Neural progenitor cell (in vitro differentiated cells): ENCODE measurements around the gene PLEKHB2. TPM values are rescaled to one million over a fixed set of nuclear protein-coding genes. Genes with fewer than 3 reads are reported as not detected.
"Not testable (repeated sequence)": the region's sequence is repeated elsewhere in the genome, so short reads cannot be mapped to it uniquely, and the experiment has no call there.

ENCODE experiments used
- DNase-seq: peaks from one replicate; pipeline ENCODE4 v3.0.0-alpha.2; 2016; ENCODE audit warnings: low spot score
- H2AFZ ChIP-seq: fragments of 200-600 bp; sonication (generic); replicated peaks from 2 replicates; pipeline ENCODE4 v1.6.1; 2016; ENCODE audit warnings: antibody characterized with exemption
- H3F3A ChIP-seq: fragments of 200-600 bp; sonication (generic); 2 replicates; pipeline ENCODE4 v1.6.1; 2016; ENCODE audit warnings: antibody characterized with exemption, low read depth
- H3K27ac ChIP-seq: fragments of 200-600 bp; sonication (generic); 2 replicates; pipeline ENCODE4 v1.5.1; 2016; ENCODE audit warnings: mild to moderate bottlenecking
- H3K27me3 ChIP-seq: fragments of 200-600 bp; sonication (generic); 2 replicates; pipeline ENCODE4 v1.6.1; 2016; ENCODE audit warnings: mild to moderate bottlenecking, moderate library complexity
- H3K36me3 ChIP-seq: fragments of 200-600 bp; sonication (generic); 2 replicates; pipeline ENCODE4 v1.5.1; 2016
- H3K4me1 ChIP-seq: fragments of 200-600 bp; sonication (generic); 2 replicates; pipeline ENCODE4 v1.6.1; 2016; ENCODE audit warnings: mixed run types
- H3K4me2 ChIP-seq: fragments of 200-600 bp; sonication (generic); 2 replicates; pipeline ENCODE4 v1.6.1; 2016
- H3K4me3 ChIP-seq: fragments of 200-600 bp; sonication (generic); 2 replicates; pipeline ENCODE4 v1.5.1; 2016
- H3K79me2 ChIP-seq: fragments of 200-600 bp; sonication (generic); 2 replicates; pipeline ENCODE4 v1.6.1; 2016; ENCODE audit warnings: low read depth
- H3K9ac ChIP-seq: fragments of 200-600 bp; sonication (generic); 2 replicates; pipeline ENCODE4 v1.6.1; 2016
- H3K9me3 ChIP-seq: fragments of 200-600 bp; sonication (generic); 2 replicates; pipeline ENCODE4 v1.5.1; 2016; ENCODE audit warnings: low read depth
- H4K20me1 ChIP-seq: fragments of 200-600 bp; sonication (generic); 2 replicates; pipeline ENCODE4 v1.6.1; 2016; ENCODE audit warnings: low read depth
- H3K27ac Mint-ChIP-seq: 3 replicates; pipeline ENCODE4 v1.8.0; 2021; ENCODE audit warnings: mixed read lengths
- H3K27me3 Mint-ChIP-seq: 2 replicates; pipeline ENCODE4 v1.8.0; 2022; ENCODE audit warnings: low read depth, mild to moderate bottlenecking, inconsistent platforms, moderate library complexity, mixed read lengths; ENCODE audit not compliant: insufficient read depth
- H3K36me3 Mint-ChIP-seq: 3 replicates; pipeline ENCODE4 v1.8.0; 2021; ENCODE audit warnings: mixed read lengths
- H3K4me1 Mint-ChIP-seq: 3 replicates; pipeline ENCODE4 v1.8.0; 2021; ENCODE audit warnings: mixed read lengths
- H3K4me3 Mint-ChIP-seq: 3 replicates; pipeline ENCODE4 v1.8.0; 2021; ENCODE audit warnings: mild to moderate bottlenecking, moderate library complexity, mixed read lengths
- H3K9me3 Mint-ChIP-seq: 3 replicates; pipeline ENCODE4 v1.8.0; 2020; ENCODE audit warnings: mixed read lengths
- EZH2 ChIP-seq: fragments of 200-600 bp; sonication (generic); IDR thresholded peaks from 2 replicates; pipeline ENCODE4 v1.6.1; 2017; ENCODE audit warnings: antibody characterized with exemption, mild to moderate bottlenecking, moderate library complexity
- EZH2phosphoT487 ChIP-seq: fragments of 200-600 bp; sonication (generic); IDR thresholded peaks from 2 replicates; pipeline ENCODE4 v1.6.1; 2017; ENCODE audit warnings: antibody characterized with exemption
- total RNA-seq: library from RNA; depleted of rRNA; stranded (reverse); fragments of >200 nt; gene quantifications from 2 replicates; pipeline ENCODE4 v1.2.3, GENCODE V29; 2015; ENCODE audit warnings: low replicate concordance
- TF ChIP-seq, protein P1 (sequence below): fragments of 200-600 bp; sonication (generic); IDR thresholded peaks from 2 replicates; pipeline ENCODE4 v1.5.1; 2017; ENCODE audit warnings: antibody characterized with exemption, mild to moderate bottlenecking

PLEKHB2 gene
- total RNA-seq, 1 donor from 2014 or later, result 57.4 TPM

DNA sequence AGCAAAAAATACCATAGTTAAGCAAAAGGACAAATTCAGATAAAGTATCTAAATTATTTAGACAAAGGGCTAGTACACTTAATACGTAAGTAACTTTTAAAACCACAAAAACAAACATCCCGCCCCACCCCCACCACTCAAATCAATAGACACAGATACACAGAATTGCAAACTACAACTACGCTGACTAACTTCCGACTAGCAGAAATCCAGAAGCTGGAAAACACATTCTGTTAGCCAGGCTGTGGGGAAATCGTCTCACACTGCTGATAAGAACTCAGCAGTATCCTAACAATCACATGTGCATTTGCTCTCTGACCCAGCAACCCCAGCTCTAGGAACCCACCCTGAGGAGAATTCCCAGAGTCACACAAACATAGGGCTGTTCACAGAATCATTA, 28.4 kb upstream of the PLEKHB2 start:
- Histone ChIP-seq H2AFZ (no peak overlapping the region), H4K20me1 (peaks cover 78% of the 10 kb centered on the region), H3K79me2 (peaks cover 94% of the 10 kb centered on the region), H3K4me2 (no peak overlapping the region), H3F3A (no peaks in the 10 kb centered on the region), H3K27me3 (no peaks in the 10 kb centered on the region), H3K9ac (no peak overlapping the region), H3K36me3 (peaks cover 3% of the 10 kb centered on the region), H3K4me1 (no peaks in the 10 kb centered on the region), H3K4me3 (no peak overlapping the region), H3K27ac (no peak overlapping the region), H3K9me3 (no peaks in the 10 kb centered on the region)
- no peak overlapping the region for H3K27ac Mint-ChIP-seq
- no peak overlapping the region for H3K4me3 Mint-ChIP-seq
- H3K9me3 Mint-ChIP-seq, result no peaks in the 10 kb centered on the region
- H3K4me1 Mint-ChIP-seq, result peaks cover 3% of the 10 kb centered on the region
- peaks cover 2% of the 10 kb centered on the region for H3K27me3 Mint-ChIP-seq
- no peak for TF ChIP-seq EZH2phosphoT487
- TF ChIP-seq, protein P1, sequence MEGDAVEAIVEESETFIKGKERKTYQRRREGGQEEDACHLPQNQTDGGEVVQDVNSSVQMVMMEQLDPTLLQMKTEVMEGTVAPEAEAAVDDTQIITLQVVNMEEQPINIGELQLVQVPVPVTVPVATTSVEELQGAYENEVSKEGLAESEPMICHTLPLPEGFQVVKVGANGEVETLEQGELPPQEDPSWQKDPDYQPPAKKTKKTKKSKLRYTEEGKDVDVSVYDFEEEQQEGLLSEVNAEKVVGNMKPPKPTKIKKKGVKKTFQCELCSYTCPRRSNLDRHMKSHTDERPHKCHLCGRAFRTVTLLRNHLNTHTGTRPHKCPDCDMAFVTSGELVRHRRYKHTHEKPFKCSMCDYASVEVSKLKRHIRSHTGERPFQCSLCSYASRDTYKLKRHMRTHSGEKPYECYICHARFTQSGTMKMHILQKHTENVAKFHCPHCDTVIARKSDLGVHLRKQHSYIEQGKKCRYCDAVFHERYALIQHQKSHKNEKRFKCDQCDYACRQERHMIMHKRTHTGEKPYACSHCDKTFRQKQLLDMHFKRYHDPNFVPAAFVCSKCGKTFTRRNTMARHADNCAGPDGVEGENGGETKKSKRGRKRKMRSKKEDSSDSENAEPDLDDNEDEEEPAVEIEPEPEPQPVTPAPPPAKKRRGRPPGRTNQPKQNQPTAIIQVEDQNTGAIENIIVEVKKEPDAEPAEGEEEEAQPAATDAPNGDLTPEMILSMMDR, result no peak
- TF ChIP-seq EZH2, result no peak
- peaks cover 48% of the 10 kb centered on the region for H3K36me3 Mint-ChIP-seq
- DNase-seq, result no peak

DNA sequence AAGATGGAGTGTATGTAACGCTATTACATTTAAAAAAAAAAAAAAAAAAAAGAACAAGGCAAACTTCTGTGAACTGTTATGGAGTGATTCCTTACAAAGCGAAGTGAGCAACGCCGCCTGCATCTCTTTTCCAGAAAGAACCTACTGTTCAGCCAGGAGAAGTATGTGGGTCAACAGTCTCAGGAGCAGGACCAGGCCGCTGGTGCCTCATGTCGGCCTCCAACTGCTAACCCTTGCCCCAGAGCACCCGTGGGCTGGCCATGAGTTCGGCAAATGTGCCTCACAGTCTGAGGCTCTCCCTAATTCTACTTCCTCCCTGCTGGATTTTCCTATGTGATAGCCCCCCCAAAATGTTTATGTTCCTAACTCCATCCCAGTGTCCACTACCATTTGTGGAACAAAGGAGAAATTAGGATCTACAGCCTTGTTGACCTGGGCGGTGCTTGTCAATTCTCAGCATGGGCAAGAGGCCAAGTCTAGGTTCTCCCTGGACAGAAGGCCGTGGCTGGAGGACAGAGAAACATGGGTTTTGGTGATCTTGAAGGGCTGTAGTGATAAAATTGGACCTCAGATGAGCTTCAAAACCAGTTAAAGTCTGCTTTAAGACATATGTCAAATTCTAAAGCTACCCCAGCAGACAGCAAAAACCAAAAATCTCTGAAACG, 27.8 kb upstream of the PLEKHB2 start:
- H3K27me3 Mint-ChIP-seq, result peaks cover 2% of the 10 kb centered on the region
- H3K4me1 Mint-ChIP-seq, result peaks cover 3% of the 10 kb centered on the region
- Histone ChIP-seq H3K4me2 (no peak overlapping the region), H3K9me3 (no peaks in the 10 kb centered on the region), H3K27me3 (no peaks in the 10 kb centered on the region), H3K79me2 (peaks cover 99% of the 10 kb centered on the region), H3K27ac (no peak overlapping the region), H3K9ac (no peak overlapping the region), H4K20me1 (peaks cover 81% of the 10 kb centered on the region), H3K4me1 (peaks cover 3% of the 10 kb centered on the region), H2AFZ (no peak overlapping the region), H3K4me3 (no peak overlapping the region), H3F3A (no peaks in the 10 kb centered on the region), H3K36me3 (peaks cover 3% of the 10 kb centered on the region)
- no peak overlapping the region for H3K27ac Mint-ChIP-seq
- no peak for DNase-seq
- TF ChIP-seq EZH2phosphoT487 (no peak), EZH2 (no peak)
- TF ChIP-seq, protein P1, result no peak
- H3K9me3 Mint-ChIP-seq, result no peaks in the 10 kb centered on the region
- no peak overlapping the region for H3K4me3 Mint-ChIP-seq
- peaks cover 48% of the 10 kb centered on the region for H3K36me3 Mint-ChIP-seq

DNA sequence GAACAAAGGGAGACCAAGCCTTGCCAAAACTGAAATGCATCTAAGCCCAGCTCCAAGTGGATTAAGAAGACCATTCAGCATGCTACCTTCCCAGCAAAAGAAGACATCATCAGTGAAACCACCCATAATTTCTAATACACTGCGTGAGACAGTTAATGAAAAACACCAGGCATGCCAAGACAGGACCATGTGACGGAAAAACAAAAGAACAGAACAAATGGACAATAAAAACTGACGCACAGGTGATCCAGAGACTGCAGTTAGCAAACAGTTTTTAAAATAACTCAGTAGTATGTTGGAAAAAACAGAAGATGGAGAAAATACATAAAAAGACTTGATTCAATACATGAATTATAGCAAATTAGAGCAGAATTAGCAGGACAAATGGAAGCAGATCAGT, 27.2 kb upstream of the PLEKHB2 start:
- no peak overlapping the region for H3K4me3 Mint-ChIP-seq
- Histone ChIP-seq H4K20me1 (peaks cover 83% of the 10 kb centered on the region), H3K36me3 (peaks cover 3% of the 10 kb centered on the region), H3K4me3 (no peak overlapping the region), H3K4me2 (no peak overlapping the region), H3K4me1 (peaks cover 8% of the 10 kb centered on the region), H3K27me3 (no peaks in the 10 kb centered on the region), H3K79me2 (peaks cover 99% of the 10 kb centered on the region), H3K27ac (no peak overlapping the region), H3K9me3 (no peaks in the 10 kb centered on the region), H2AFZ (no peak overlapping the region), H3K9ac (no peak overlapping the region), H3F3A (no peaks in the 10 kb centered on the region)
- DNase-seq, result no peak
- TF ChIP-seq EZH2phosphoT487 (no peak), EZH2 (no peak)
- TF ChIP-seq, protein P1, result no peak
- H3K36me3 Mint-ChIP-seq, result peaks cover 50% of the 10 kb centered on the region
- H3K9me3 Mint-ChIP-seq, result no peaks in the 10 kb centered on the region
- no peak overlapping the region for H3K27ac Mint-ChIP-seq
- peaks cover 2% of the 10 kb centered on the region for H3K27me3 Mint-ChIP-seq
- H3K4me1 Mint-ChIP-seq, result peaks cover 3% of the 10 kb centered on the region

DNA sequence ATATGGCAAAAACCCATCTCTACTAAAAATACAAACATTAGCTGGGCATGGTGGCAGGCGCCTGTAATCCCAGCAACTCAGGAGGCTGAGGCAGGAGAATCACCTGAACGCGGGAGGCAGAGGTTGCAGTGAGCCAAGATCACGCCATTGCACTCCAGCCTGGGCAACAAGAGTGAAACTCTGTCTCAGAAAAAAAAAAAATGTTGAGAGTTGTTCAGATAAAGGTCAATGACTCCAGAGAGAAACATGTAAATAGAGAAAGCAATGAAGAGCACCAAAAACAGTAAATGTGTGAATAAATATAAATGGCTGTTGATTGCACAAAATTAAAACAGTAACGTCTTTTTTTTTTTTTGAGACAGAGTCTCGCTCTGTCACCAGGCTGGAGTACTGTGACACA, 25.2 kb upstream of the PLEKHB2 start:
- not testable (repeated sequence) for H3K27ac ChIP-seq, H3K4me2 ChIP-seq, H3K9me3 ChIP-seq, H3K9ac ChIP-seq, H3K27ac Mint-ChIP-seq, H2AFZ ChIP-seq, H3K27me3 ChIP-seq, H3K4me3 Mint-ChIP-seq, H3K9me3 Mint-ChIP-seq, H3K27me3 Mint-ChIP-seq, H3K4me1 ChIP-seq, DNase-seq, H3F3A ChIP-seq, H3K4me3 ChIP-seq, H3K4me1 Mint-ChIP-seq
- Histone ChIP-seq H3K79me2 (peaks cover 99% of the 10 kb centered on the region), H3K36me3 (peaks cover 10% of the 10 kb centered on the region), H4K20me1 (peaks cover 84% of the 10 kb centered on the region)
- H3K36me3 Mint-ChIP-seq, result peaks cover 45% of the 10 kb centered on the region
